Measurements from ENCODE around the gene CYTH1. TPM values are rescaled to one million over a fixed set of nuclear protein-coding genes. Genes with fewer than 3 reads are reported as not detected.

The CYTH1 gene
- total and polyA plus RNA-seq, 2 donors (not counting 1 experiment from before 2014, with no cell fraction given), result 255 to 353 TPM

GRCh38 chr17:78675316-78675616 is 106.8 kb downstream of the CYTH1 start:
- Mint-ChIP-seq H3K27me3 (no peaks in the 10 kb centered on the region), H3K4me3 (no peak overlapping the region), H3K9me3 (ENCODE audit: insufficient read depth) (no peaks in the 10 kb centered on the region), H3K27ac (no peak overlapping the region), H3K4me1 (no peaks in the 10 kb centered on the region)
- Histone ChIP-seq H4K20me1 (ENCODE audit: control insufficient read depth, insufficient read depth, low read length, poor library complexity, severe bottlenecking) (peaks cover 64% of the 10 kb centered on the region), H3K4me3 (ENCODE audit: control extremely low read depth in 1 of 5, extremely low read depth in 1 of 5, insufficient read depth in 1 of 5, low read depth in 2 of 5, low read length in 4 of 5) (no peak overlapping the region), H3K27me3 (replicated peaks in 1 of 4; ENCODE audit: control extremely low read depth in 1 of 4, control insufficient read depth in 3 of 4, insufficient read depth in 4 of 4, low read length in 3 of 4) (no peaks in the 10 kb centered on the region), H3K27ac (ENCODE audit: low read length in 2 of 2) (no peak overlapping the region), H3K4me2 (replicated peaks; ENCODE audit: low read depth, low read length, poor library complexity, severe bottlenecking) (no peak overlapping the region), H2AFZ (ENCODE audit: insufficient read depth, low read depth, low read length, poor library complexity, severe bottlenecking) (no peak overlapping the region), H3K4me1 (ENCODE audit: control insufficient read depth in 2 of 2, insufficient read depth in 2 of 2, low read length in 2 of 2) (no peaks in the 10 kb centered on the region), H3K9ac (ENCODE audit: low read length) (no peak overlapping the region), H3K36me3 (replicated peaks in 1 of 2; ENCODE audit: control extremely low read depth in 1 of 2, control insufficient read depth in 1 of 2, extremely low read depth in 1 of 2, insufficient read depth in 2 of 2, low read length in 1 of 2) (peaks cover 0 to 86% of the 10 kb centered on the region in 2 experiments), H3K9me3 (ENCODE audit: control extremely low read depth in 1 of 3, control insufficient read depth in 2 of 3, insufficient read depth in 1 of 3, low read length in 2 of 3) (no peaks in the 10 kb centered on the region), H3K79me2 (ENCODE audit: control insufficient read depth, insufficient read depth, low read length) (no peaks in the 10 kb centered on the region)
- DNase-seq (no peak), ATAC-seq (ENCODE audit: low read depth) (no peak)
- TF ChIP-seq EZH2 (IDR thresholded peaks at IDR 0.05; ENCODE audit: borderline replicate concordance, insufficient read depth, low read depth, low read length, poor library complexity, severe bottlenecking), result no peak
- TF ChIP-seq CTCF (IDR thresholded peaks at IDR 0.05), result no peak
- POLR2A ChIA-PET, result no interaction called here
- CTCF ChIA-PET, result interaction anchor here (1.6 kb wide), 1 partner anchor 14 kb away, joined by 4 read pairs; no protein-coding TSS in a partner anchor
- 98% methylated on average over 16 of the region's 17 CpGs for WGBS (ENCODE audit: insufficient coverage)
- intact Hi-C loops (cut with micrococcal nuclease), result no loop called here

- Histone ChIP-seq H4K20me1 (ENCODE audit: control insufficient read depth, insufficient read depth, low read length, poor library complexity, severe bottlenecking) (peaks cover 63% of the 10 kb centered on the region), H3K4me2 (replicated peaks; ENCODE audit: low read depth, low read length, poor library complexity, severe bottlenecking) (no peak overlapping the region), H3K4me1 (ENCODE audit: control insufficient read depth in 2 of 2, insufficient read depth in 2 of 2, low read length in 2 of 2) (no peaks in the 10 kb centered on the region), H3K36me3 (replicated peaks in 1 of 2; ENCODE audit: control extremely low read depth in 1 of 2, control insufficient read depth in 1 of 2, extremely low read depth in 1 of 2, insufficient read depth in 2 of 2, low read length in 1 of 2) (peaks cover 0 to 81% of the 10 kb centered on the region in 2 experiments), H3K9ac (ENCODE audit: low read length) (no peak overlapping the region), H2AFZ (ENCODE audit: insufficient read depth, low read depth, low read length, poor library complexity, severe bottlenecking) (no peak overlapping the region), H3K27ac (ENCODE audit: low read length in 2 of 2) (no peak overlapping the region), H3K79me2 (ENCODE audit: control insufficient read depth, insufficient read depth, low read length) (no peaks in the 10 kb centered on the region), H3K4me3 (ENCODE audit: control extremely low read depth in 1 of 5, extremely low read depth in 1 of 5, insufficient read depth in 1 of 5, low read depth in 2 of 5, low read length in 4 of 5) (no peak overlapping the region), H3K9me3 (ENCODE audit: control extremely low read depth in 1 of 3, control insufficient read depth in 2 of 3, insufficient read depth in 1 of 3, low read length in 2 of 3) (no peaks in the 10 kb centered on the region), H3K27me3 (replicated peaks in 1 of 4; ENCODE audit: control extremely low read depth in 1 of 4, control insufficient read depth in 3 of 4, insufficient read depth in 4 of 4, low read length in 3 of 4) (no peaks in the 10 kb centered on the region)
- TF ChIP-seq EZH2 (IDR thresholded peaks at IDR 0.05; ENCODE audit: borderline replicate concordance, insufficient read depth, low read depth, low read length, poor library complexity, severe bottlenecking) (no peak), CTCF (IDR thresholded peaks at IDR 0.05) (no peak)
- Mint-ChIP-seq H3K4me3 (no peak overlapping the region), H3K4me1 (no peaks in the 10 kb centered on the region), H3K27me3 (no peaks in the 10 kb centered on the region), H3K27ac (no peak overlapping the region), H3K9me3 (ENCODE audit: insufficient read depth) (no peaks in the 10 kb centered on the region)
- no peak for DNase-seq
- ChIA-PET CTCF (interaction anchor here (1.6 kb wide), 1 partner anchor 14 kb away, joined by 4 read pairs; no protein-coding TSS in a partner anchor), POLR2A (interaction anchor here (0.5 kb wide), 1 partner anchor 43 kb away, joined by 8 read pairs; no protein-coding TSS in a partner anchor)
- WGBS (ENCODE audit: insufficient coverage), result 95% methylated on average over 21 of the region's 28 CpGs
- intact Hi-C loops (cut with micrococcal nuclease), result no loop called here
- no peak for ATAC-seq (ENCODE audit: low read depth)
Observed at GRCh38 chr17:78674595-78675315, 107.3 kb downstream of the CYTH1 start.

Measured in B cell (primary cell).